ENCODE results near the gene DDX60.
"Not testable (repeated sequence)": the region's sequence is repeated elsewhere in the genome, so short reads cannot be mapped to it uniquely, and the experiment has no call there.

The DDX60 gene

DNA sequence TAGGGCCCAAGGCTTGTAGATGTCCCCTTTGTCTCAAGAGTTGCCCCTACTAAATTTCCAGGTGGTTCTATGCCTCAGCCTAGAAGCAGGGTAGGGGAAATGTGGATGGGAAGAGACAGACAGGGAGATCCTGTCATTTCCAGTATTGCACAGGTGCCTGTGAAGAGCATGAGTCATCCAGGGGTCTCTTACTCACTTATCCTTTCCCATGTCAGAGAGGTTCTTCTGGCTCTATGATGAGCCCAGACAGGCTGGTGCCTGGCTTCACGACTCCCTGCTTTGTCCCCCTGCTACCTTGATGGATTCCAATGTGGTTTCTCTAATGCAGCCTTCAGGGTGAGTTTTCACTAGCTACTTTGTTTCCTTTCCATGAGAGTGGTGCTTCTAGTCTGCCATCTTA is 35.2 kb upstream of the DDX60 start:
- Histone ChIP-seq H3K4me1 (no peaks in the 10 kb centered on the region), H3K4me3 (ENCODE audit: low read depth, low read length) (no peak overlapping the region), H3K27me3 (no peaks in the 10 kb centered on the region), H3K9me3 (no peaks in the 10 kb centered on the region), H3K36me3 (no peaks in the 10 kb centered on the region)
- no peak for DNase-seq
- TF ChIP-seq, protein P1, sequence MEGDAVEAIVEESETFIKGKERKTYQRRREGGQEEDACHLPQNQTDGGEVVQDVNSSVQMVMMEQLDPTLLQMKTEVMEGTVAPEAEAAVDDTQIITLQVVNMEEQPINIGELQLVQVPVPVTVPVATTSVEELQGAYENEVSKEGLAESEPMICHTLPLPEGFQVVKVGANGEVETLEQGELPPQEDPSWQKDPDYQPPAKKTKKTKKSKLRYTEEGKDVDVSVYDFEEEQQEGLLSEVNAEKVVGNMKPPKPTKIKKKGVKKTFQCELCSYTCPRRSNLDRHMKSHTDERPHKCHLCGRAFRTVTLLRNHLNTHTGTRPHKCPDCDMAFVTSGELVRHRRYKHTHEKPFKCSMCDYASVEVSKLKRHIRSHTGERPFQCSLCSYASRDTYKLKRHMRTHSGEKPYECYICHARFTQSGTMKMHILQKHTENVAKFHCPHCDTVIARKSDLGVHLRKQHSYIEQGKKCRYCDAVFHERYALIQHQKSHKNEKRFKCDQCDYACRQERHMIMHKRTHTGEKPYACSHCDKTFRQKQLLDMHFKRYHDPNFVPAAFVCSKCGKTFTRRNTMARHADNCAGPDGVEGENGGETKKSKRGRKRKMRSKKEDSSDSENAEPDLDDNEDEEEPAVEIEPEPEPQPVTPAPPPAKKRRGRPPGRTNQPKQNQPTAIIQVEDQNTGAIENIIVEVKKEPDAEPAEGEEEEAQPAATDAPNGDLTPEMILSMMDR (IDR thresholded peaks at IDR 0.05; ENCODE audit: low read depth, low read length), result no peak

DNA sequence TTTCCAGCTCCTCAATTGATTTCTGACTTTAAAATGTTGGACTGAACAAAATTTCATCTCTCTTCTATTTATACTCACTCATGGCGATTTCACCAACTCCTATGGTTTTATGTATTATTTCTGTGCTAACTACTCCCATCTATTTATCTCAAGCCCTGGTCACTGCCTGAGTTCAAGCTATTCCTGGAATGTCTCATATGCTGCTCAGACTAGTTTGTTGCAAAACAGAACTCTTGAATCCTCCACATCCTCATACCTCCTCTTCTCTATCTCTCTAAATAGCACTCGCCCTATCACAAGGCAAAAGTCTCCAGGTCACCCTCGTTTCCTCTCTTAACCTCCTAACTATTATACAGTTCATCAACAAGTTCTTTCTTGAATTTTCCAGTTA is 19.0 kb upstream of the DDX60 start:
- H3K4me1 ChIP-seq, result no peaks in the 10 kb centered on the region; the same call in none of the 2 replicates
- no peaks in the 10 kb centered on the region for H3K9me3 ChIP-seq
- H3K4me3 ChIP-seq (ENCODE audit: low read depth, low read length), result no peak overlapping the region
- H3K27me3 ChIP-seq, result no peaks in the 10 kb centered on the region
- no peaks in the 10 kb centered on the region for H3K36me3 ChIP-seq
- DNase-seq, result no peak
- TF ChIP-seq, protein P1 (IDR thresholded peaks at IDR 0.05; ENCODE audit: low read depth, low read length), result no peak

DNA sequence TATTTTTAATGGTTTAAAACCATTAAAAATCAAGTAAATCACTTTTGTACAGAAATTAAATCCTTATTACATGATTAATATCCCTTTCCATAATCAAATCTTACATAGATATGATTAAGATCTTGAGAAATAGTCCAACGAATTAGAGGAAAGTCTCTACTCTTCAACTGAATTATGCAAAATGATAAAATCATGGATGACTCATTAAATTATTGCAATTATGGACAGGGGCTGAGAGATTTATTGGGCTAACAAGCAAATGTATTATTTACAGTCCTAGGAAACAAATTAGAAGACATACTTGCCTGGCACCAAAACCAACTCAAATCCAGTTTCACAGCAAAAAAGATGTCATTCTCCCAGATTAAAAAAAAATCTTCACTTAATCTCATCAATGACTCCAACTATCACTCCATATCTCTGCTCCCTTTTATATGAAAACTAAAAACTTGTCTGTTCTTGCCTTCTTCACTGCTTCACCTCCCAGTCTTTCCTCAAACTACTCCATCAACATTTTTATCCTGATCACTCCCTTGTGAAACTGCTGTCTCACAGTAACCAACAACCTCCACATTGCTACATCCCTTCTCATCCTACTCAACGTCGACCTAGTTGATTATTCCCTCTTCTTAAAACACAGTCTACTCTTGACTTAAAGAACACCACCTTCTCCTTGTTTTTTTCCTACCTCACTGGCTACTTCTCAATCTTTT is 18.4 kb upstream of the DDX60 start:
- no peaks in the 10 kb centered on the region for H3K36me3 ChIP-seq
- no peaks in the 10 kb centered on the region for H3K9me3 ChIP-seq
- H3K4me1 ChIP-seq, result no peaks in the 10 kb centered on the region; the same call in none of the 2 replicates
- no peaks in the 10 kb centered on the region for H3K27me3 ChIP-seq
- TF ChIP-seq, protein P1 (IDR thresholded peaks at IDR 0.05; ENCODE audit: low read depth, low read length), result no peak
- H3K4me3 ChIP-seq (ENCODE audit: low read depth, low read length), result no peak overlapping the region
- DNase-seq, result no peak

DNA sequence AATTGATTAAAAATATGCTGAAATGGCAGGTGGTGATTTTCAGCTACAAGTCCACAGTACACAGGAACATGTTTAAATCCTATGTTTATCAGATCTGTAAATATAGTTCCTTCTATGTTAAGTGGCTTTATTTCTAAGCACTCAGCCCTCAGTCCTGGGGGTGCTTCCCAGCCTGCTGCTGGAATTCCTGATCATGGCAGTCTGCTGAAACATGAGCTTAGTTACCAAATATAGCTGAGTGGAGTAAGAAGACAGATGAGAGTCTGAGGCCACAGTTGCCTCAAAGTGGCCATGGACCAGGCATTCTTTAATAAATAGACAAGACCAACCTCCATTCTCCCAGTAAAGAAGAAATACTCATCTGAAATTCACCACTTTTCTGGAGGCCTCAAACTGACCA is 17.1 kb upstream of the DDX60 start:
- TF ChIP-seq, protein P1 (IDR thresholded peaks at IDR 0.05; ENCODE audit: low read depth, low read length), result no peak
- no peaks in the 10 kb centered on the region for H3K9me3 ChIP-seq
- no peaks in the 10 kb centered on the region; the same call in none of the 2 replicates for H3K4me1 ChIP-seq
- DNase-seq, result no peak
- H3K4me3 ChIP-seq (ENCODE audit: low read depth, low read length), result no peak overlapping the region
- H3K36me3 ChIP-seq, result no peaks in the 10 kb centered on the region
- H3K27me3 ChIP-seq, result no peaks in the 10 kb centered on the region

DNA sequence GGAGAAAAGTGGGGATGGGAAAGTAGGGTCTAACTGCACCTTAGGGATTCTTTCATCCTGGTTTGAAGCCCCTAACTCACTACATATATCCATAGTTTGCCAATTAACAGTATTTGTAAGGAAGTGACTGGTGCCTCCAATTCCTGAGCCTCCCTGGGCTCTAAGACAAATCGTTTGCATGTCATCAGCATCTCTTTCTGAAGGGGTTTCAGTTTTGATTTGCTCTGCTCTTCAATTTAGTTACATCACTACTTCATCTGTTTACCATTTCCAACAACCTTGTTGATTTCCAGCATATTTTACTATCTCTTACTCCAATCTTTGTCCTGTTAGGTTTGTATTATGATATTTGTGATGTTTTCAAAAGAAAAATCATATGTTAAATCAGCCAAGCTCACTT is 15.5 kb upstream of the DDX60 start:
- no peaks in the 10 kb centered on the region for H3K27me3 ChIP-seq
- TF ChIP-seq, protein P1 (IDR thresholded peaks at IDR 0.05; ENCODE audit: low read depth, low read length), result no peak
- H3K4me1 ChIP-seq, result no peaks in the 10 kb centered on the region; the same call in none of the 2 replicates
- no peak for DNase-seq
- H3K4me3 ChIP-seq (ENCODE audit: low read depth, low read length), result no peak overlapping the region
- no peaks in the 10 kb centered on the region for H3K36me3 ChIP-seq
- H3K9me3 ChIP-seq, result no peaks in the 10 kb centered on the region

DNA sequence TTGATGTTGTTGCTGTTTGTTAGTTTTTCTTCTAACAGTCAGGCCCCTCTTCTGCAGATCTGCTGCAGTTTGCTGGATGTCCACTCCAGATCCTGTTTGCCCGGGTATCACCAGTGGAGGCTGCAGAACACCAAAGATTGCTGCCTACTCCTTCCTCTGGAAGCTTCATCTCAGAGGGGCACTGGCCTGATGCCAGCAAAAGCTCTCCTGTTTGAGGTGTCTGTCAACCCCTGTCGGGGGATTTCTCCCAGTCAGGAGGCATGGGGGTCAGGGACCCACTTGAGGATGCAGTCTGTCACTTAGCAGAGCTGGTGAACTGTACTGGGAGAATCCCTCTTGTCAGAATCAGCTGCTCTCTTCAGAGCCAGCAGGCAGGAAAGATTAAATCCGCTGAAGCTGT is 12.0 kb upstream of the DDX60 start:
- not testable (repeated sequence) for DNase-seq; H3K4me3 ChIP-seq (ENCODE audit: low read depth, low read length); H3K9me3 ChIP-seq; H3K27me3 ChIP-seq; H3K4me1 ChIP-seq; H3K36me3 ChIP-seq
